Mesothelial cell of epicardium (in vitro differentiated cells): ENCODE measurements around the gene TMEM167A. TPM values are rescaled to one million over a fixed set of nuclear protein-coding genes. Genes with fewer than 3 reads are reported as not detected.

ENCODE experiments used
- DNase-seq, 2 experiments: peaks; one replicate each; pipeline ENCODE4 v3.0.0; 2021; ENCODE audit warnings: low spot score in 2 of 2; ENCODE audit not compliant: unreplicated experiment in 2 of 2
- H3K27ac Mint-ChIP-seq: 2 replicates; pipeline ENCODE4 v1.8.0; 2021; ENCODE audit warnings: mixed read lengths
- H3K27me3 Mint-ChIP-seq: 2 replicates; pipeline ENCODE4 v1.8.0; 2021; ENCODE audit warnings: low read depth, mixed read lengths
- H3K36me3 Mint-ChIP-seq: 2 replicates; pipeline ENCODE4 v1.8.0; 2021; ENCODE audit warnings: mixed read lengths
- H3K4me1 Mint-ChIP-seq: 2 replicates; pipeline ENCODE4 v1.8.0; 2021; ENCODE audit warnings: mixed read lengths
- H3K4me3 Mint-ChIP-seq: 2 replicates; pipeline ENCODE4 v1.8.0; 2021; ENCODE audit warnings: mild to moderate bottlenecking, moderate library complexity, mixed read lengths
- H3K9me3 Mint-ChIP-seq: 2 replicates; pipeline ENCODE4 v1.8.0; 2021; ENCODE audit warnings: mixed read lengths
- CTCF ChIP-seq: fragments of 200-600 bp; sonication (generic); IDR thresholded peaks from one replicate; pipeline ENCODE4 v1.5.0; 2021; ENCODE audit warnings: antibody characterized with exemption; ENCODE audit not compliant: unreplicated experiment
- total RNA-seq: library from RNA; stranded (reverse); gene quantifications from 3 replicates; pipeline ENCODE4 v1.2.1, GENCODE V29; 2021

The TMEM167A gene
- total RNA-seq, 1 donor from 2014 or later = 101 TPM

- no peak for DNase-seq
- H3K27ac Mint-ChIP-seq = no peak overlapping the region
- peaks cover 17% of the 10 kb centered on the region for H3K36me3 Mint-ChIP-seq
- no peak for TF ChIP-seq CTCF
- no peaks in the 10 kb centered on the region for H3K27me3 Mint-ChIP-seq
- H3K4me1 Mint-ChIP-seq = peaks cover 23% of the 10 kb centered on the region
- H3K4me3 Mint-ChIP-seq = no peak overlapping the region
- H3K9me3 Mint-ChIP-seq = no peaks in the 10 kb centered on the region
These were observed 28.9 kb downstream of the TMEM167A start for GRCh38 chr5:83048277-83048676.

- H3K4me3 Mint-ChIP-seq = no peak overlapping the region
- H3K27me3 Mint-ChIP-seq = no peaks in the 10 kb centered on the region
- H3K36me3 Mint-ChIP-seq = peaks cover 3% of the 10 kb centered on the region
- TF ChIP-seq CTCF = no peak
- peaks cover 9% of the 10 kb centered on the region for H3K4me1 Mint-ChIP-seq
- DNase-seq = no peak
- H3K9me3 Mint-ChIP-seq = no peaks in the 10 kb centered on the region
- H3K27ac Mint-ChIP-seq = peak overlapping the region; percentile 39
These were observed 32.3 kb downstream of the TMEM167A start for GRCh38 chr5:83044926-83045325.

GRCh38 chr5:83042507-83042906 lies 34.7 kb downstream of the TMEM167A start:
- no peak overlapping the region for H3K4me3 Mint-ChIP-seq
- no peak for TF ChIP-seq CTCF
- H3K9me3 Mint-ChIP-seq = no peaks in the 10 kb centered on the region
- no peaks in the 10 kb centered on the region for H3K36me3 Mint-ChIP-seq
- no peaks in the 10 kb centered on the region for H3K27me3 Mint-ChIP-seq
- H3K4me1 Mint-ChIP-seq = peaks cover 11% of the 10 kb centered on the region
- DNase-seq = no peak
- H3K27ac Mint-ChIP-seq = no peak overlapping the region

GRCh38 chr5:83038924-83039323 lies 38.3 kb downstream of the TMEM167A start:
- TF ChIP-seq CTCF = no peak
- peaks cover 38% of the 10 kb centered on the region for H3K4me1 Mint-ChIP-seq
- no peak for DNase-seq
- no peaks in the 10 kb centered on the region for H3K27me3 Mint-ChIP-seq
- H3K27ac Mint-ChIP-seq = no peak overlapping the region
- no peaks in the 10 kb centered on the region for H3K9me3 Mint-ChIP-seq
- no peak overlapping the region for H3K4me3 Mint-ChIP-seq
- no peaks in the 10 kb centered on the region for H3K36me3 Mint-ChIP-seq

- TF ChIP-seq CTCF = no peak
- DNase-seq = no peak
- peaks cover 51% of the 10 kb centered on the region for H3K4me1 Mint-ChIP-seq
- no peaks in the 10 kb centered on the region for H3K9me3 Mint-ChIP-seq
- H3K27ac Mint-ChIP-seq = peak overlapping the region; percentile 94
- no peaks in the 10 kb centered on the region for H3K36me3 Mint-ChIP-seq
- no peak overlapping the region for H3K4me3 Mint-ChIP-seq
- no peaks in the 10 kb centered on the region for H3K27me3 Mint-ChIP-seq
These were observed 40.1 kb downstream of the TMEM167A start for GRCh38 chr5:83036991-83037575.
